Activated effector memory CD4-positive, alpha-beta T cell treated with anti-CD3 and anti-CD28 coated beads, Interleukin-2, amount 50 U/mL, for 16 hours (primary cell): ENCODE results near the gene PNKP.
A peak's percentile ranks its signal among the peaks of the same experiment; 100 is the strongest.

Experiments
- DNase-seq: peaks from one replicate; pipeline ENCODE4 v3.0.0-alpha.2; 2020

Gene PNKP

DNA sequence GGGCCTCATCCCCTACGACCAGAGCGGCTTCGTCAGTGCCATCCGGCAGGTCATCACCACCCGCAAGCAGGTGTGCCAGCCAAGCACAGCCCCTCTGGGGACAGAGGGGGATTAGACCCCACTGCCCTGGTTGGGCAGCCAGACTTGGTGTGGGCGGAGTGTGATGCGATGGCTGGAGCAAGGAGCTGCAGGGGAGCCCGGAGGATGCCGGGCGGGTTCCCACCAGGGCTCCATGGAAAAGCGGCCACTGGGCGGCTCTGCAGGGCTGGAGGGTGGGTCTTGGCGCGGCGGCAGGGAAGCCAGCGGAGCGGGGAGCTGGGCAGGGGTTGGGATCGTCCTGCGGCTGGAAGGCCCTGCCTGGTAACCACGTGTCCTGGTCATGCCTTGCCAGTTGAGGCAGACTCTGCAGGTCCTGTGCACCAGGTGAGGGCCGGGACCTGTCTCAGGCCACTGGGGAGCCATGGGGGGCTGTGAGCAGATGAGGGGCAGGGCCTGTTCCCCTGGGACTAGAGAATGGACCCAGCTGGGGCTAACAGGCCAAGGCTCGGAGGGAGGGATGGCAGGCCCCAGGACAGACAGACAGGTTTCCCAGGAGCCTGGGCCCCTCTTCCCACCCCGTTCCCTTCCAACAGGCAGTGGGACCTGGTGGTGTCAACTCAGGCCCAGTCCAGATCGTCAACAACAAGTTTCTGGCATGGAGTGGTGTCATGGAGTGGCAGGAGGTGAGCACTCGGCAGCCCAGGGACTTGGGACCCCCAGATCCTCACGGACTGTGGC, 10.1 kb downstream of the PNKP start:
- DNase-seq: no peak

DNA sequence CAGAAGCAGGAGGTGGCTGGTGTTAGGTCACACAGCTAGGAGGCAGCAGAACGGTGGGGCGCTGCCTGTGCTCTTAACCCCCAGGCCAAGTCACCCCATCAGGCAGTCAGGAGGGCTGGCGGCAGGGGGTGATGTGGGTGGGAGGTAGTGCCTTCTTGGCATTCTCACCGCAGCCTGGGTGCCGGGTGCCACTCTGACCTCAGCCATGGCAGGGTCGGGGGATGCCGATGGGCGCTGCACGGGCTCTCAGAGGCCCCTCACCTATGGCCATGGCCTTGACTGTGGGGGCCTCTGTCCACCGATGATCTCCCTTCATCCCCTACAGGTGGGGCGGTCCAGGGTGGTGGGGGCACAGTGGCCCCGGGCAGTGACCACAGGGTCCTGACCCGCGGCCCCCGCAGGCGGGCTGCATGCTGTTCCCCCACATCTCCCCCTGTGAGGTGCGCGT, 10.8 kb downstream of the PNKP start:
- DNase-seq: no peak

DNA sequence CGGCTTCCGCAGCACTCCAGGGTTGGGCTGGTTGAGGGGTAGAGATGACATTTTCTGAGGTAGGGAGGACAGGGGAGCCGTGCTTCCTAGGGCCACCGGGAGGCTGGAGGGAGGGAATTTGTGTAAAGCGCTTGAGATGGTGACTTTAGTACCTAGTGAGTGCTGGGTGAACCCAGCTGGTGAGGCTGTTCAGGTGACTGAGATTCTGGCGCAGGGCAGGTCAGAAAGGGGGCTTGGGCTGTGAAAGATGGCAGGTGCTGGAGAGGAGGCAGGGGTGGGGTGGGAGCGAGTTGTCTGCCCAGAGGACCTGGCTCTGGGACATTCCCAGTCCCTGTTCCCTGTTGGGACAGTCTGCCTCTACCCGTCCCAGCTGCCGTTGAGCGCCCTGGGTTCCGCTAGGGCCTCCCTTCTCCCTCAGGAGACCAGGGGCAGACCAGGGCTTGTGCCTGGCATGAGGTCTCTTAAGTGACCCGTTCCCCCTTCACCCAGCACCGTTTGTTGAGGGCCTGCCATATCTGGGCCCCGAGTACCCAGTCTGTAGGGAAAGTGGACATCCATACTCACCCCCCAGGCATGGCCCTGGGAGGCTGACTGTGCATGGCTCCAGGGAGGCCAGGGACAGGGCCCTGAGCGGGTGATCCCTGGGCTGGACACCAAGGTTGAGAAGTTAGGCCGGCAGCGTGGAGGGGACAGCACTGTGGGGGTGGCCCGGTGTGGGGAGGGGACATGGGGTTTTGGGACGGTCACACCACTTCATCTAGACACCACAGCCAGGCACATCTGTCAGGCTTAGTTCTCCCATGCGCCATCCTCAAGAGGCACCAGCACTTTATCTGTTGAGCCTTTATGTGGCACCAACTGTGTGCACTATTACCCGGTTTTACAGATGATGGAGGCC, 11.5 kb downstream of the PNKP start:
- no peak for DNase-seq

DNA sequence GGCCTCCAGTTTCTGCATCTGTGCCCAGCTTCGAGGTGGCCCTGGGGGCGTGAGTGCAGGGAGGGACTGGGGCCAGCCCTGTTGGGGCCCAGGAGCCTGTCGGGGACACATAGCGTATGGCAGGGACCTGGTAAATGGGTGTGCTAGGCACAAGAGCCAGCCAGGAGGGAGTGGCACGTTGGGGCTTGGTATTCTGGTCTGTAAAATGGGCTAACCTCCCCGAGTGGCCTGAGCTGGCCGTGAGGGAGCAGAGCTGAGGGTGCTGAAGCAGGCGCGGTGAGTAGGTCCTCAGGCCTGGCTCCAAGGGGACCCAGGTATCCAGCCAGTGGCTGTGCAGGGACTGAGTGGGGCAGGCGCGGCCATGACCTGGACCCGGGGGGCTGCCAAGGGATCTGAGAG, 12.1 kb downstream of the PNKP start:
- no peak for DNase-seq

DNA sequence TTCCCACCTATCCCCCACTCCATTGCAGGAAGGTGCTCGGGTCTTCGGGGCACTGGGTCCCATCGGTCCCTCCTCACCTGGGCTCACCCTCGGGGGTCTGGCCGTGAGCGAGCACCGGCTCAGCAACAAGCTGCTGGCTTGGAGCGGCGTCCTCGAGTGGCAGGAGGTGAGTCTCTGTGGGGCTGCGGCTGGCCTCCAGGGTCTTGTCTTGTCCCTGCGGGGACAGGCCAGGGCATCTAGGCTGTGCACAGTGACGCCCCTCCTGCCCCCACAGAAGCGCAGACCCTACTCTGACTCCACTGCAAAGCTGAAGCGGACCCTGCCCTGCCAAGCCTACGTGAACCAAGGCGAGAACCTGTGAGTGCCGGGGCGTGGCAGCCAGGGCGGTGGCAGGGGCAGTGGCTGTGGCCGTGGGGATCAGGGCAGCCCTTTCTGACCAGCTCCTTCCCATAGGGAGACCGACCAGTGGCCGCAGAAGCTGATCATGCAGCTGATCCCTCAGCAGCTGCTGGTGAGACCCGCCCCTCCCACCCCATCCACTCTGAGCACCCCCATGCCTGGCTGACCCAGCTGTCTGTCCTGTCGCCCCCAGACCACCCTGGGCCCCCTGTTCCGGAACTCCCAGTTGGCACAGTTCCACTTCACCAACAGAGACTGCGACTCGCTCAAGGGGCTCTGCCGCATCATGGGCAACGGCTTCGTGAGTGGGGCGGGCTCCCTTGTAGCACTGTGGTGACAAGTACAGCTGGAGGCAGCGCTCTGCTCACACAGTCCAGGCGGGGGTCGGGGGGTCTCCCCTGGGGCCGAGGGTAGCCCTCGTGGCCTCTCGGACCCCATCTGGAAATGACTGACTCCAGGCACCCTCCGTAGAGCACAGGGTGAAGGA, 12.8 kb downstream of the PNKP start:
- no peak for DNase-seq

DNA sequence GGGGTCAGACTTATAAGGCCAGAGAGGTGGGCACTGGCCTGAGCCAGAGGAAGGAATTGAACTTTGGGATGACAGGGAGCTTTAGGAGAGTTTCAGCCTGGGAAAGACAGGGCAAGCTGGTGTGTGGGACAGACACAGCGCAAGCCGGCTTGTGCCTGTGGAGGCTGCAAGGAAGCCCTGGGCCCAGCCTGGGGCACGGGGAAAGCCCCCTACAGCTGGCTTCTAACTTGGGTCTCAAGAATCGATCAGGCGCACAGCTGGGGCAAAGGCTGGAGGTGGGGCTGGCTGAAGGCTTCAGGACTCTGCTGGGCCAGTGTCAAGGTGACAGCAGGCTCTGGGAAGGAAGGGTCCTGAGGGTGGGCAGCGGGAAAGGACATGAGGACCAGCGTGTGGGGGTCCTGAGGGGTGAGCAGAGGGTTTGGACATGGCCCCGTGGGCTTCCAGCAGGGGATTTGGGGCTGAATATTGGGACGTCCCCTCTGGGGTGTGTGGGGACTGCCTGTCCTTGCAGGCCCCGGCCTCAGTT, 13.5 kb downstream of the PNKP start:
- DNase-seq: no peak

DNA sequence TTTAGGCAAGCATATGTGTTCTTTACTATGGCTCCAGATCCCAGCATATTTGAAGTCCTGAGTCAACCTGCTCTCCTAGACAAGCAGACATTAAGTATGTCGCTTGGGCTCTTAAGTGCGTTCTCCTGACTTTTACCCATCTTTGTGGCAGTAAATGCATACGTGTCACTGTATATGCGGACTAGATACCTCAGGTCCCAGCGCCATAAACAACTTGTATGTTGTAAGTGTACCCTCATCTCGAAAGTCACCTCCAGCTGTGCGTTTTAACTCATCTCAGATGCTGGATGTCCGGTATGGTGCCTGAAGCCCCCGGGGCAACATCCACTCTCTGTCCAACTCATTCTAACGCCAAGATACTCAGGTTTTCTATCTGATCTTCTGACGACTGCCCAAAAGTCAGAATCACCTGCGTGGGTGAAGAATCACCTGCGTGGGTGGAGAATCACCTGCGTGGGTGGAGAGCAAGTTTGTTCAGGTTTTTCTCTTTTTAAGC, 14.7 kb downstream of the PNKP start:
- DNase-seq: no peak

DNA sequence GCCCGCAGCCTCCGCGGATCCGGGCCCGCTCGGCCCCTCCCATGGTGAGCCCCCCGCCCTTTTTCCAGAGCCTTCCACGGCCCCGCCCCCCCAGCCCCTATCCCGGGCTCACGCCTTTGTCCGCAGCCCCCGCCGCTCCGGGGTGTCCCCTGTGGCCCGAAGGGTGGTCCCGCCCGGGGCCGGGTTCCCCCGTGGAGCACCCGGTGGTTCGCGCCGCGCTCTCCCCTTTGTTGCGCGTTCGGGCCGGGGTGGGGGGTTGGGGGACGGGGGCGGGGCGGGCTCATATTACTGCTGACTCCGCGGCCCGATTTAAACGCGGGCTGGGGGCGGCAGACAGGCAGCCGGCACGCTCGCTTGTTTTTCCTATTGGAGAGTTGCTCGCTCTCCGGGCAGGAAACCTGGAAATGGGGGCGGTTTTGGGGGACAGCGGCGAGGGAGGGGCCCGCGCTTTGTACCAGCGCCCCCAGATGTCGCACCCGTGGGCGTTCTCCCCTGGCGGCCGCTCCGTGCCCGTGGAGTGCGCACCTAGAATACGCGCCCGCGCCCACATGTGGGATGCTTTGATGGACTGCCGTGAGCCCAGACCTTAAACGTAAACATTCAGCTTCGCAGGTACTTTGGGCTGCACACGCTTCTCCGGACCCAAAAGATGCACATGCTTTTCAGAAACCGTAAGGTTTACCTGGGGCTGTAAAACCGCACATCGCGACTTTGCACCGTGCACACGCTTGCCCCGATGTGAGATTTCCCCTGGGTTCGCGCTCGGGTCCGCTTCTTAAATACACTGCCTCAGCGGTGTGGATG, 15.7 kb downstream of the PNKP start:
- DNase-seq: peak; percentile 73

DNA sequence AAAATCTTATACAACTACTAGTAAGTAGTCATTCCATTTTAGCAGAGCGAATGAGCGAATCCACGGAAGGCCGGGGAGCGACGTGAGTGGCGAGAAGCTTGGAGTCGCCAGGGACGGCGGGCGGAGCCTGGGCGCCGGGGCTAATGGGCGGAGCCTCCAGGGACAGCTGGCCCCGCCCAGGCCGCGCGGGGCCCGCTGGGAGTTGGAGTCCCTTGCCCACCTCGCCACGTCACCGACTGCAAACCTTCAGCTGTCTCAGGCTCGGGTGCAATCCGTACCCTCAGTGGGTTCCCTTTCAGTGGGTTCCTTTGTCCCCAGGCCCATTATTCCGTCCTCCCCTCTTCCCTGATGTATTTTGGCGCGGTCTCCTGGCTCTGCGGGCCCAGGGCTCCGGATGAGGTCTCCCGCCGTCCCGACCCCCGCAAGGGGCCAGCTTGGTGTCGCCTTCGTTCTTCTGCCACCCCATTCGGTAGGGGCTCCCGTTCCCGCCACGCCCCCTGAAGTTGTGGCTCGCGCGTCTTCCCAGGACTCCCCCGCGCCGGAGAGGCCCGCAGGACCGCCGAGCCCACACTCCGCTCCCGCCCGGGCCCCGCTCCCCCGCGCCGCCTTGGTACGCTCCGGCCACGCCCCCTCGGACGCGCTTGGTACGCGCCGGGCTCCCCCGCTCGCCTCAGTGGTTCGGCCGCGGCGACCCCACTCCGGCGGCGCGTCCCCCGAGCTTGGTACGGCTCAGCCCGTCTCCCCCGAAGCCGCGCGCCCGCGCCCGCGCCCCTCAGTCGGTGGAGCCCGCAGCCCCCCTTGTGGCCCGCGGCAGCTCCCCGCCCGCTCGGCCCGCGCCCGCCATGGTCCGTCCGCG, 16.7 kb downstream of the PNKP start, which contains the start of gene PTOV1:
PTOV1 (plus strand) TSS at position 673 of the 856 bp plus-strand sequence.
- DNase-seq: peak; percentile 95

DNA sequence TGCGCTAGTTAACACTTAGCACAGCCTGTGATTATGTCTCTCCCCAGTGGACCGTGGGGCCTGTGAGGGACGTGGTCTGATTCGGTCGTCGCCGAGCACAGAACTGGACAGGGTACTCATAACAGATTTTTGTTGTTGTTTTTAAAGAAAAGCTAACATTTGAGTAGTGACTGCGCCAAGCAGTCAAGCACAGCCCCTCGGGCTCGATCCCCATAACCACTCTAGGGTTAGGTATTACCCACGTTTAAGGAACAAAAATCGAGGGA, 17.2 kb downstream of the PNKP start:
- DNase-seq: no peak

DNA sequence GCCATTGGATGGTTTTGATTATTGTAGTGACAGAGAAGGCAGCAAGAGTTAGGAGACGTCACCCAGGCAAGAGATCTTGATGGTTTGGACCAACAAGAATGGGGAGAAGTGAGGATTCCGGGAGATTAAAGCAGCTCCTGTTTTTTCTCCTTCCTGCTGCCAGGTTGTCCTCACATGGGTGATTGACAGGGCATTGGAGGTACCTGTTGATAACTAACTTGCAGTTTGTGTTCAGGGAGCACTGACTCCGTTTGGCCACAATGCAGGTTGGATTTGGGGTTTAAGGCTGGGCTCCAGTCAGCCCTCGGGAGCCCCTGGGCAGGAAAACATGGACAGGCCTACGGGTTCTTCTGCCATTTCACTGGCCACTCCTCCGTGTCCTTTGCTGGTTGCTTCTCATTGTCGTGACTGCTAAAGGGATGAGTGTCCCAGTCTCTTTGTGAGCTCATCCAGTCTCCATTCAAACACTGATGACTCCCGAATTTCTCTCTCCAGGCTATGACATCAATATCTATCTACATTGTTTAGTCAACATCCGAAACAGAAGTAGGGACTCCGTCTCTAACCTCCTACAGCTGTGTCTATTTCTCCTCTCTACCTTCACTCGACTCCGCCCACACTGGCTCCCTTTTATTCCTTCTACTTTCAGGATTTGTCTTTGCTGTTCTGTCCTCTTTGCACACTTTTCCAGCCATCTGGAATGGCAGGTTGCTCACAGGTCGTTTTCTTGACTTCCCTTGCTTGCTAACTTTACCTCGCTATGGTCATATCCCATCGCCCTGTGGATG, 17.7 kb downstream of the PNKP start:
- no peak for DNase-seq

DNA sequence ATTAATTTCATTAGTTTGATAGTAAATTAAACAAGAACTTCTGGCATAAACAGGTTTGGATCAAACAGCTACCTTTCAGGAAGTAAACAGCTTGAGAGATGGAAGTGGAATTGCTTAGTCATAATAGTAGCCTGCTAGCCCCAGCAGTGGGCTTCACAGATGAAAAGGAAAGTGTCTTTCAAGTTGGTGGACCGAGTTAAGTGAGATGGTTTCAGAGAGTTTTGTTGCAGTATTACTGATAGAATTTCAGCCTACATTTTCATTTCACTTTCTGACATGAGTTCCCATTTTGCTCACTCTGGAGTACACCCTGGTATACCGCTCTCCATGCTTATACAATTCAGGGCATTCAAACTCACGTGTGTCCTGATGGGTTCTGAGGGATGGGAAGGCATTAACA, 18.4 kb downstream of the PNKP start:
- DNase-seq: no peak

DNA sequence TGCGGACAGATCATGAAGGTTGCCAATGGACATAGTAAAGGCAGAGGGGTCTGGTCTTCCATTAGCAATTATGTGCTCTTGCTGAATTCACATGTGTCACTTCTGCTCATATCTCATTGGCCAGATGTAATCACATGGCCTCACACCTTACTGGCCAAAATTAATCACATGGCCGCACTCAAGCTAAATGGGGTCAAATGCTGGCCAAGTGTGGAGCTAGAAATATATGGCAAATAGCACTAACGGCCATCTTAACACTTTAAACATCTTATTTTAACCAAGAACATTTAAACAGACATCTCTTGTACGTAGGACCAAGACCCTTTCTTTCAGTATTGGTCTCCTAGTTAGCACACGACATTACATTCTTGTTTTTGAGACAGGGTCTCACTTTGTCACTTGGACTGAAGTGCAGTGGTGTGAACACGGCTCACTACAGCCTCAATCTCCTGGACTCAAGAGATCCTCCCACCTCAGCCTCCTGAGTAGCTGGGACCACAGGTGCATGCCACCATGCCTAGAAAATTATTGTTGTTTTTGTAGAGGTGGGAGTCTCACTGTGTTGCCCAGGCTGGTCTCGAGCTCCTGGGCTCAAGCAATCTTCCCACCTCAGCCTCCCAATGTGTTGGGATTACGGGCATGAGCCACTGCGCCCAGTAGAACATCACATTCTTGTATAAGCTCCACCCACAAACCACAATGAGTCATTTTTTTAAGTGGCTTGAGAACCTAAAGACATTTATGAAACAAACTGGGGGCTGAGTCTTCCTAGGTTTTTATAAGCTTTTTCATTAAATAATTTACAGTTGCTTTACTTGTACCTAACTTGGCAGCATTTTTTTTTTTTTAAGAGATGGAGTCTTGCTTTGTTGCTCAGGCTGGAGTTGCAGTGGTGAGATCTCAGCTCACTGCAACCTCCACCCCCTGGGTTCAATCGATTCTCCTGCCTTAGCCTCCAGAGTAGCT, 19.4 kb downstream of the PNKP start:
- DNase-seq: no peak

DNA sequence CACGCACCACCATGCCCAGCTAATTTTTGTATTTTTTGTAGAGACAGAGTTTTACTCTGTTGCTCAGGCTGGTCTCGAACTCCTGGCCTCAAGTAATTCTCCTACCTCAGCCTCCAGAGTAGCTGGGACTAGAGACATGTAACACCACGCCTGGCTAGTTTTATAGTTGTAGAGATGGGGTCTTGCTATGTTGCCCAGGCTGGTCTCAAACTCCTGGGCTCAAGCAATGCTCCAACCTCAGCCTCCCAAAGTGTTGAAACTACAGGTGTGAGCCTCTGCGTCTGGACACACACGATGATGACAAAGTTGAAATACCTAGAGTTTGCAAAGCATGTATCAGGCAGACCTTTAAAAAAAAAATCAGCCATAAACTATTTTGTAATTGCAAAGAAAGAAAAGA, 21.0 kb downstream of the PNKP start:
- no peak for DNase-seq

DNA sequence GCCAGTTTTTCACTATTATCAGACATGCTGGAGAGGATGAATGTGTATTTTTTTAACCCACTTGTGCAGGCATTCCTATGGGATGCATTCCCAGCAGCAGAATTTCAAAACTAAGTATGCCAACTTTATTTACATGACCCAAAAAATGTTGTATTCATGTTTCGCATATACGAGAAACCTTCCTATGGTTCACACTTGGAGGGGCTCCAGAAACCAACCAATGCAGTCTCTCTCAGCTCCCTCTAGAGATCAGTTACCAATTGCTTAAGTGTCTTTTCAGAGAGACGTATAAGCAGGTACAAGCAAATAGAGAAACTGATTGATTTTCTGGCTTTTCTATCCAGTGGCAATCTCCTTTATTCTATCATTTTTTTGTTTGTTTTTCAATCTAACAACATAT, 22.0 kb downstream of the PNKP start:
- no peak for DNase-seq

DNA sequence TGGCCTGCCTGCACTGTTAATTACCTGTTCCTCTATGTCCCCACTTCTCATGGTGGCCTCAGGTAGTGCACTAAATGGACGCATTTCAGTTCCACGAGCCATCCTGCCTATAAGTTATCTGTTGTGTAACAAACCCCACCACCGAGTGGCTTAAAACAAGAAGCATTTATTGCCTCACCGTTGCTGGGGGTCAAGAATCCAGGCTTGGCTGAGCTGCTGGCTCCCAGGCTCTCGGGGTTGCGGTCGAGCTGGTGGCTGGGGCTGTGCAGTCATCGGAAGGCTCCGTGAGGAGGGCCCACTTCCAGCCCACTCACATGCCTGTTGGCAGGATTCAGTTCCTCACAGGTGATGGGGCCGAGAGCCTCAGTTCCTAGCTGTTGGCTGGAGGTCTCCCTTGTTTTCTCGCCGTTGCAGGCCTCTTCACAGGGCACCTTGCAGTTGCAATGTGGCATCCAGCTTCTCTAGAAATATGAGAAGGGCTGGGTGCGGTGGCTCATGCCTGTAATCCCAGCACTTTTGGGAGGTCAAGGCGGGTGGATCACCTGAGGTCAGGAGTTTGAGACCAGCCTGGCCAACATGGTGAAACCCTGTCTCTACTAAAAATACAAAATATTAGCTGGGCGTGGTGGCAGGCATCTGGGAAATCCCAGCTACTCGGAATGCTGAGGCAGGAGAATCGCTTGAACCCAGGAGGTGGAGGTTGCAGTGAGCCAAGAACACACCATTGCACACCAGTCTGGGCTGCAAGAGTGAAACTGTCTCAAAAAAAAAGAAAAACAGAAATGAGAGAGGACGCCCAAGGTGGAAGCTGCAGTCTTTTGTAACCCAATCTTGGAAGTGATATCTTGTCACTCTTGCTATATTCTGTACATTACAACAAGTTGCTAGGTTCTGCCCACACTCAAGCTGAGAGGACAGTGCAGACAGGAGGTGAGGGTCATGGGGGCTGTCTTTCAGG, 23.0 kb downstream of the PNKP start:
- DNase-seq: peak; percentile 57

DNA sequence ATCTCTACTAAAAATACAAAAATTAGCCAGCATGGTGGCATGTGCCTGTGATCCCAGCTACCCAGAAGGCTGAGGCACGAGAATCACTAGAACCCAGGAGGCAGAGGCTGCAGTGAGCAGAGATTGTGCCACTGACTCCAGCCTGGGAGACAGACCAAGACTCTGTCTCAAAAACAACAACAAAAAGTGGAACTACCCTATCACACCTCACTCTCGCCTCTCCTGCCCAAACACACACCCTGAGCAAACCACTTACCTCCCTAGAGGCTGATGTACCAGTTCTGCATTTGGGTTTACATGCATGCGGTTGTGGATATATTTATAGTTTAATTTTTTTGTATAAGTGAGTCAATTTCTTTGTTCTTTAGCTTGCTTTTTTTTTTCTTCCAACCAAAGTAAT, 24.1 kb downstream of the PNKP start:
- no peak for DNase-seq
